IPS DF 4.7 (cell line): ENCODE measurements around the gene PI4KA.
"Not testable (repeated sequence)": the region's sequence is repeated elsewhere in the genome, so short reads cannot be mapped to it uniquely, and the experiment has no call there.

Experiments
- DNase-seq: peaks from one replicate; pipeline ENCODE4 v3.0.0-alpha.2; 2013; ENCODE audit warnings: low spot score; ENCODE audit errors: extremely low read depth

Gene PI4KA

DNA sequence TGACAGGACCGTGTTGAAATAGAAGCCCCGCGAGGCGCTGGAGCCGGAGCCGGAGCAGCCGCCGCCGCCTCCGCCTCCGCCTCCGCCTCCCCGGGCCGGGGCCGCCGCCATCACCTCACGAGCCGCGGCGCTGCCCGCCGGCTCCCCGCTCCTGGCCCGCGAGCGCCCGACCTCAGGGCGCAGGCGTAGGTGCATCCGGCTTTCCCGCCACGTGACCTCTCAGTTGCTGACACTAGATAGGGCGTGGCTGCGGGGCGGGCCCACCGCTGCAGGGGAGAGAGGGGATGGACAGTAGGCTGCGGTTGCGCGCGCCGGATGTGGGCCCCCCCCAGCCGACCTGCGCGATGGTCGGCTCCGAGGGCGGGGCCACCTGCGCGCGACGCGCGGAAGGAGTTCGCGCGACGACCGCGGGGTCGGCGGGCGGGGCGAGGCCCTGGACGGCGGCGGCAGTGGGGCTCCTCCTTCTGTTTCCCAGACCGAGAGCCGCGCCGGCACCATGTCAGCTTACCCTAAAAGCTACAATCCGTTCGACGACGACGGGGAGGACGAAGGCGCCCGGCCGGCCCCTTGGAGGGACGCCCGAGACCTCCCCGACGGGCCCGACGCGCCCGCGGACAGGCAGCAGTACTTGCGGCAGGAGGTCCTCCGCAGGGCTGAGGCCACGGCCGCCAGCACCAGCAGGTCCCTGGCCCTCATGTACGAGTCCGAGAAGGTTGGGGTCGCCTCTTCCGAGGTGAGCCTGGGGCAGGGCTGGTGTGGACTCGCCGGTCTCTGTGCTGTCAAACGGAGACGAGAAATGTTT lies at the start of gene PI4KA, which contains the start of gene SNAP29:
Gene PI4KA (minus strand): TSS at position 197 of the 802 bp plus-strand sequence. CDS start 86 bp downstream, at position 111.
Gene SNAP29 (plus strand): TSS at position 393 of the 802 bp plus-strand sequence. CDS start 104 bp downstream, at position 497.
- peak; percentile 64 for DNase-seq

DNA sequence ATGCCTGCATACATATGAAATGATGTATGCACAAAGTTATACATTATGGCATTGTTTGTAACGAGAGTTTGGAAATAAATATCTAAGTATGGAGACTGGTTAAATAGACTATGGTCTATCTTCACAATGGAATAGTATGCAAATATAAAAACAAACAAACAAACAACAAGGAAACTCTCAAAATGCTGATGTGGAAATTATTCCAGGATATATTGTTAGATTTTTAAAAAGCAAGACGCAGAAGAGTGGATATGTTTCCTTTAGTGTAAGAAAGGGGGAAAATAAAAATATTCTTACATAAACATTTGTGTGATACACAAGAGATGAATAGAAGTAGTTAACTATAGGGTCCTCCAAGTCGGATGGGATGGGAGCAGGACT lies 47.8 kb upstream of the PI4KA start:
- DNase-seq = no peak

DNA sequence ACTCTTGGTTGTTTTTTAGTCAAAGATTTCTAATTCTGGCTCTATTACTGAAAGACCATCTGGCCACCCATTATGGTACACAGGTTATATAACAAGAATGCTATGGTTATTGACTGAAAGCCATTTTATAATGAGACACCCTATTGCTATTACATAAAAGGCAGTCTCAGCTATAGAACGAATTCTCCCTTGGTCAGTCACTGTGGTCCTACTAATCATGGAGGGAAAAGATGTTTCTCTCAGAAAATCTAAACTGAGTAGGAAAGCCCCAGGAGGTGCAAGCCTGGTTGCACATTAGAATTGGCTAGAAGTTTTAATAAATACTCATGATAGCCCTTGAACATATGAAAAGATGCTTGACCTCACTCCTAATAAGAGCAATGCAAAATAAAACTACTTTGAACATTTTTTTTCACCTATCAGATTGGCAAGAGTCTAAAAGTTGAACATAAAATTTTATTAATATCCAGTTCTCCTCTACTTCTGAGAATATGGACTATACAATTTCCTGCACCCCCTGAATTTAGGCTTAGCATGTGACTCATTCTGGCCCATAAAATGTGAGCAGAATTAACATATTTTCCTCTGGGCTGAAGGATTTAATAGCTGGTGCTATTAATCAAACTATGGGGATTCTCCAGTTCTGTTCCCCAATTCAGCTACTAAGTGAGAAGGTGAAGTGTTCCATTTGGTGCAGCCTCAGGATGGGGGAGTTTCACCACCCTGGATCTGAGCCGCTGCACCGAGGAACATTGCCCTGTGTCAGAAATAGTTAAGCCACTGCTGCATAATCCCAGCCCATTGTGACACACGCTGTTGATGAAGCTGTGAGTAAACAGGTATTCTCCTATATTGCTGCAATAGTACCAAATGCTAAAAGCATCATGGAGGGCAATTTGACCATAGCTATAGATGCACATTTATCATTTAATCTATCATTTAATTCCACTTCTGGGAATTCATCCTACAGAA lies 47.1 kb upstream of the PI4KA start:
- DNase-seq = no peak

DNA sequence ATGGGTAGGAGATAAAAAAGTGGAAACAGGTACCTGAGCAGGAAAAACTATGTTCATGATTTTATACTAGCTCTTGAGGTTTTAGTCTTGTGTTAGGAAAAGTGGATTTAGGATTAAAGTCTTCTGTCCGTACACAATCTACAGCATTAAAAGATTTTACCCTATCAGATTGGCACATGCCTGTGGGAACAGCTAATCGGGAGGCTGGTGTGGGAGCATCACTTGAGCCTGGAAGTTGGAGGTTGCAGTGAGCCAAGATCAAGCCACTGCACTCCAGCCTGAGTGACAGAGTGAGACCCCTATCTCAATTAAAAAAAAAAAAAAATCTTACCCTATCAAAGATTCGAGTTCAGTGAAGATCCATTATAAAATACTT lies 46.4 kb upstream of the PI4KA start:
- no peak for DNase-seq

DNA sequence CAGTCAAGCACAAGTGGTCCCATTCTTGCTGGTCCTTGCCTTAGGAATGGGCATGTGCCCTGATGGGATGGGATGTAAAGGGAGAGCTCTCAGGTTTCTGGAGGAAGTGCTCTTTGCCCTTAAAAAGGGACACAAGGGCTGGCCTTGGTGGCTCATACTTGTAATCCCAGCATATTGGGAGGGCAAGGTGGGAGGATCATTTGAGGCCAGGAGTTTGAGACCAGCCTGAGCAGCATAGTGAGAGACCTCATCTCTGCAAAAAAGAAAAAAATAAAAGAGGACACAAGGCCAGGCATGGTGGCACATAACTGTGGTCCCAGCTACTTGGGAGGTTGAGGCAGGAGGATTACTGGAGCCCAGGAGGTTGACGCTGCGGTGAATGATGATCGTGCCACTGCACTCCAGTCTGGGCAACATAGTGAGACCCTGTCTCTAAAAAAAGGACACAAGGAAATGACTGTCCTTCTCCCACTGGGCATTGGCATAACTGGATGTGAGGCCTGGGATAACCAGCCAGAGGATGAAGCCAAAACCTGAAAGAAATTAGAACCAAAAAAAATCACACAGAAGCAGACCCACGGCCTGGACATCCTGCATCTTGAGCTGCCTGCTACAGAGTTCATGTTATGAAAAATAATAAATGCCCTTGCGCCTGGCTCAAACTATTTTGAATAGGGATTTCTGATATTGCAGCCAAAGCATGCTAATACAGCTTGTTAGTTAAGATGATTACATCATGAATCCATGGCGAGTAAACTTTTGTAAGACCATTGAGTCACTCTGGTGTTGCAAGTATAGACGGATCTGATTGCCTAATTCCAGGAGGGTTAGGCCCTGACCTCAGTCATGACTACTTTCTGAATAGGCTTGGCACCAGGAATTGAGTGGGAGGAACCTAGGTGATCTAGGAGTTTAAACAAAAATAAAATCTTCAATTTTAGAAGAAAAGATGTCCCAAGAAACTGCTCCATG lies 45.7 kb upstream of the PI4KA start:
- DNase-seq = no peak

DNA sequence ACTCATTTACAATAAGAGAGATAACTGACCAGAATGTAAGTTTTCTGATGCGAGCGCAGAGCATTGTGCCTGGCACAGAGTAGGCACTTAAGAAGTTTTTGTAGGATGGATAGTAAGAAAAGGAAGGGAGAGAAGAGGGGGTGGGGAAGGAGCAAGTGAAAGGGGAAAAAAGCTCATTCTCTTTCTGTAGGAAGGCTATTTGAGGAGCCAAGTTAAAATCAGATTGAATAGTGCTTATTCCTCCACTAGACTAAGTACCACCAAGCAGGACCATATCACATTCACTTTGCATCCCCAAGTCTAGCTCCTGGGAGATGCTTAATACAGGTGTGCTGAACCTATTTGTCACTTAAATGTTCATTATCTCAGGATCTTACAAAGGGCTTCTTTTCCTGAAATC lies 44.5 kb upstream of the PI4KA start:
- DNase-seq = no peak

DNA sequence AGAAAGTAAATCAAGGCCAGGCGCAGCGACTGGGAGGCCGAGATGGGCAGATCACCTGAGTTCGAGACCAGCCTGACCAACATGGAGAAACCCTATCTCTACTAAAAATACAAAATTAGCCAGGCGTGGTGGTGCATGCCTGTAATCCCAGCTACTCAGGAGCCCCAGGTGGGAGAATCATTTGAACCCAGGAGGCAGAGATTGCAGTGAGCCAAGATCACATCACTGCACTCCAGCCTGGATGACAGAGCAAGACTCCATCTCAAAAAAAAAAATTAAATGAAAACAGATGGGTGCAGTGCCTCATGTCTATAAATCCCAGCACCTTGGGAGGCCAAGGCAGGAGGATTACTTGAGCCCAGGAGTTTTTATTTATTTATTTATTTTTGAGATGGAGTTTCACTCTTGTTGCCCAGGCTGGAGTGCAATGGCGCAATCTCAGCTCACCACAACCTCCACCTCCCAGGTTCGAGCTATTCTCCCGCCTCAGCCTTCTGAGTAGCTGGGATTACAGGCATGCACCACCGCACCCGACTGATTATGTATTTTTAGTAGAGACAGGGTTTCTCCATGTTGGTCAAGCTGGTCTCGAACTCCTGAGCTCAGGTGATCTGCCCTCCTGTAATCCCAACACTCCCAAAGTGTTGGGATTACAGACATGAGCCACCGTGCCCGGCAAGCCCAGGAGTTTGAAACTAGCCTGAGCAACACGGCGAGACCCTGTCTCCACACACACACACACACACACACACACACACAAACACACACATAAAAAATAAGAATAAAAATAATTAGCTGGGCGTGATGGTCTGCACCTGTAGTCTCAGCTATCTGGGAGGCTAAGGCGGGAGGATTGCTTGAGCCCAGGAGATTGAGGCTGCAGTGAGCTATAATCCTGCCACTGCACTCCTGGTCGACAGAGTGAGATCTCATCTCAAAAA lies 42.8 kb upstream of the PI4KA start:
- DNase-seq = not testable (repeated sequence)

DNA sequence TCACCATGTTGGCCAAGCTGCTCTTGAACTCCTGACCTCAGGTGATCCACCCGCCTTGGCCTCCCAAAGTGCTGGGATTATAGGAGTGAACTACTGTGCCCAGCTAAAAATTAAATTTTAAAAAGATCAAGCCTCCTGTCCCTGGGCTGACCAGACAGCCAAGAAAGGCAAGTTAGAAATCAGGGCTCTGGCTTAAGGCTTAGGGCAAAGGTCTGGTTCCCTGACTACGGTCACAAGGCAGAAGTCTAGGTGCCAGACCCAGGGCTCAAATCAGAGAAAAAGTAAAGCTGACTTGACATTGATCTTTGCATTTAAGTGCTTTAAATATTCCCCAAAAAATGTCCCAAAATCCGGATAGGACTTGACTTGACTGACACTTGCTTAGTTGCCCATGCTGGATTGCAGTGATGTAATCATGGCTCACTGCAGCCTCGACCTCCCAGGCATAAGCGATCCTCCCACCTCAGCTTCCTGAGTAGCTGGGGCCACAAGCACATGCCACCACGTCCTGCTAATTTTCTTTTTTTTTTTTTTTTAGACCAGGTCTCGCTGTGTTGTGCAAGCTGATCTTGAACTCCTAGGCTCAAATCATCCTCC lies 41.3 kb upstream of the PI4KA start:
- DNase-seq = no peak

DNA sequence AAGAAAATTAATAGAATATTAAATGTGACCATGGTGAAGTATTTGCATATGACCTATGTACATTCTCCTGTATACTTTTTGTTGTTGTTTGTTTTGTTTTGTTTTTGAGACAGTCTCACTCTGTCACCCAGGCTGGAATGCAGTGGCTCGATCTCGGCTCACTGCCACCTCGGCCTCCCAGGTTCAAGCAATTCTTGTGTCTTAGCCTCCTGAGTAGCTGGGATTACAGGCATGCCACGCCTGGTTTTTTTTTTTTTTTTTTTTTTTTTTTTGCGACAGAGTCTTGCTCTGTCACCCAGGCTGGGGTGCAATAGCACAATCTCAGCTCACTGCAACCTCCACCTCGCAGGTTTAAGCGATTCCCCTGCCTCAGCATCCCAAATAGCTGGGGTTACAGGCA lies 39.1 kb upstream of the PI4KA start:
- DNase-seq = not testable (repeated sequence)

DNA sequence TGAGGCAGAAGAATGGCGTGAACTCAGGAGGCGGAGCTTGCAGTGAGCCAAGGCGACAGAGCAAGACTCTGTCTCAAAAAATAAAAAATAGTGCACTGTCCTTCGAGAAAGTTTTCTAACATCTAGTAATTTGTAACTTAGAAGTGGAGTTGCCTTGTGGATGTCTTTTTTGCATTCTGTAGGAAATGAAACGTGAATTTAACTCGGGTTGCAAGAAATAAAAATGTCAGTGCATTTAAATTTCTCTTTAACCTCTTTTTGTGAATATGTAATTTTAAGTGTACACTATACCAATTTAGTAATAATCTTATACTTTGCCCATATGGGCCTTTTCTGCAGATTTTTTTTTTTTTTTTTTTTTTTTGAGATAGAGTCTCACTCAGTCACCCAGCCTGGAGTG lies 32.4 kb upstream of the PI4KA start:
- no peak for DNase-seq

DNA sequence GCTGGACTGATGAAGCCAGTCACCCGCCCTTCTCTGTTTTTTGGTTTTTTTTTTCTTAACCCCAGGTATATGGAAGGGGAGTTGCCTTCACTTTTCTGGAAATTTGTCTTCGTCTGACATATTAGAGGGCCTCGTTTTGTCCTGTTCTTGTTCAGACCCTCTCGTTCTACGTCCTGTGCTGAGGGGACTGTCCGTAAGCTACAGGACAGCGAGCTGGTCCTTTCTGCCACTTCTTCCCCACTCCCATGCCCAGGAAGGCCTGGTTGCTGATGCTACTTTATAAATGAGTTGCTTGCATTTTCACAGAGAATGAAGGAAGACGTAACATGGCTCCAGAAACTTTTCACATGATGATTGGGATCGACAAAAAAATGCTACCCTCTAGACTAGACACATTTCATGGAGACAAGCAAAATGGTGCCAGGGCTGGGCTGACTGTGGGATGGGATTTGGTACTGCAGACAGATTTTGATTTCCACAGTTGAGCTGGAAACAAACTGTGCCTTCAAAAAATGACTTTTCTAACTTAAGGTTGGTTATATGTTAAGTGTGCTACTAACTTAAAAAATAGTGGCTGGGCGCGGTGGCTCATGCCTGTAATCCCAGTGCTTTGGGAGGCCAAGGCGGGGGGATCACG lies 31.4 kb upstream of the PI4KA start:
- no peak for DNase-seq

DNA sequence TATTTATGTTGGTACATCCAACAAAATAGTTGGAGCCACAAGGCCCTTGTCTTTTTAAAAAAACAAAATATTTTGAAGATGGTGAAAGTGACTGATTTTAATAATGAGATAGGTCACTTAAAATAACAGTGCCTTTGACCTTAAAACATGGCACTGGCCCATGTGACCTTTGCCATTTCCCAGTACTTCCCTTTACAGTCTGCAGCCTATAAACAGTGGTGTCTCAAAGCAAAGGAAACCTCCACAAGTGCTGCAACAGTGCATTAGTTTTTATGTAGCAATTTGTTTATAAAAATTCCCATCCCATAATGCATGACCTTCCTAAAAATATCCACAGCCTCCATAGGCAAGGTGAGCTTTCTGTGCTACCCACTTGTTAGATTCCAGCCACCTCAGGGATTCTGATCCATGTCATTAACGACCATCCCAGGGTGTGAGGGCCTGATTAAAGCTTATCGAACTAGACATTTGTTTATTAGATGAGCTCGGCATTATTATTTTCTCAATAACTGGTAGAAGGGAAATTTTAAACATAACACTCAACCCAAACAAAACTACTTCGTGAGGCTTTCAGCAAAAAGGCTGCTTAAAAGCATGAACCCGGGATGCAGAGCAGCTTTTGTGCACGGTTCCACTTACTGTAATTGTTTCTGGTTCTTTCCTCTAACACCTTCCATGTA lies 30.6 kb upstream of the PI4KA start:
- DNase-seq = no peak

DNA sequence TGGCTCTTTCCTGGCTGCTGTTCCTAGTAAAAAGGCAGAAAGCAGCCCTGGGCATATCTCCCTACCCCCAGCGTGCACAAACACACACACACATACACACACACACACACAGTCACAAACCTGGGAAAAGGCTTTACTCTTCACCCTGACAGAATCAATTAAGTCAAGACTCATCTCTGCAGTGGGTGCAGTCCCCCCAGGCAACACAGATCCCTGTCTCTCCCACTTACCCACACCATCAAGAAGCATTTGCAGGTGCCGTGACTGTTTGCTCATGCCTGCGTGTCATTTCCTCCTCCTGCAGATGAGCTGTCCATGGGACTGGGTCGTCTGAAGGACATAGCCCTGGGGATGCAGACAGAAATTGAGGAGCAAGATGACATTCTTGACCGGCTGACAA lies 28.8 kb upstream of the PI4KA start:
- no peak for DNase-seq

DNA sequence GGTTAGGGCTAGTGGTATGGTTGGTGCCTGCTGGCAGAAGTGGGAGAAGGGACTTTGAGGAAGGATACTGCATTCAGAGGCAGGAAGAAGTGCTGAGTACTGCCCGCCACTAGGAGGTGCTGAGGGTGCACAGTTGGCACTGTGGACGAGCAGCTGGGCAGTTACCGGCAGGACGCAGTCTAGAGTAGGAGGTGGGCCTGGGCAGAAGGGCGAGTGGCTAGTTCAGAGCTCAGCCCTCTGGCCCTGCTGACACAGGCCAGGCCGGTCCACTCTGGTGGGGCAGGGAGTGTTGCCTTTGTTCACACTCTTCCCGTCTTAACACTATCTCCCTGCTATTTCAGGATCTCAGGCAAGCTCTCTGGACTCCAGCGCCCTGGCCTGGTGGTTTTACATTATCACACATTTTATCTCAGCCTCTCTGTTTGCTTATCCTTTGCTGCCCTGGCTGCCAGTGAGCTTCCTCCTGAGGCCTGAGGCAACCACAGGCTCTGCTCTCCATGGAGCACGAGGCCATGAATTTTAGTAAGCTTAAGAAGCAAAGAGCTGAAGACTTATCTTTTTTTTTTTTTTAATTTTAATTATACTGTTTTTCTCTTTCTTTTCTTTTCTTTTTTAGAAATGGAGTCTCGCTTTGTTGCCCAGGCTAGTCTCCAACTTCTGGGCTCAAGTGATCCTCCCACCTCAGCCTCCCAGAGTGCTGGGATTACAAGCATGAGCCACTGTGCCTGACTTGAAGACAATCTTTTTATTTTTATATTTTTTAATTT lies 27.1 kb upstream of the PI4KA start:
- peak; percentile 53 for DNase-seq

DNA sequence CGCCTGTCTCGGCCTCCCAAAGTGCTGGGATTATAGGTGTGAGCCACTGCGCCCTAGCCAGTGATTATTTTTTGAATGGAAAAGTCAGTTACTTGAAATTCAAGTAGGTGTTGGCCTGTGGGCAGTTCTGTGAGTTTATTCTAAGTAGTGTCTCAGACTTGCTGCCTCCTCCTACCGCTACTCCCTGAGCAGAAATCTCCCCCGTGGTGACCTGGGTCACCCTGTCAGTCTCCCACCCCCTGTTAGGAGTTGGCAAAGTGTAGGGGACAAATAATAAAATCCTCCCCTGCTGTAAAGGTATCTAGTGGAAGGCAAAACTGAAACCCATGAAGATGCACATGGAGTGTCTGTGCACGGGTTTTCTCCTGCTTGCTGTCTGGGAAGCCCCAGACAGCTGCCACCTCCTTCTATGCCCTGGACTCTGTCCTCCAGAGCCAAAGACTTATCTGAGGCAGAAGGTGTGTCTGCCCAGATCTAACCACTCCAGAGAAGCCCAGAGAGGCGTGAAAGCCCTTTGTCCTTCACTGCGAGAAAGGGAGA lies 26.5 kb upstream of the PI4KA start:
- DNase-seq = no peak

DNA sequence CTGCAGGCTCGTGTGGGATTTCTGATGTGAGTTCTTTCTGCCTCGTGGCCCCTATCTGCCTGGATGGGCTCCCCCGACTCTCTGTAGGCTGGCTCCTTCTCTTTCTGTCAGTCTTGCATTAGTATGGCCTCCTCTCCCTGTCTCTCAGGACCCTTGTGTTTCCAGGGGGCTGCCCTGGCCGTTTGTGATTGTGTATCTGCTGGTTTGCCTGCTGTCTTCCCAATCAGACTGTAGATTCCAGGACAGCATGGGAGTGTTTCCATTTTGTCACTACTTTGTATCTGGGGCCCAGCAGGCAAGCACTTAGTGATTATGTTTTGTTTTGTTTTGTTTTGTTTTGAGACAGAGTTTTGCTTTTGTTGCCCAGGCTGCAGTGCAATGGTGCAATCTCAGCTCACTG lies 25.8 kb upstream of the PI4KA start:
- DNase-seq = no peak

DNA sequence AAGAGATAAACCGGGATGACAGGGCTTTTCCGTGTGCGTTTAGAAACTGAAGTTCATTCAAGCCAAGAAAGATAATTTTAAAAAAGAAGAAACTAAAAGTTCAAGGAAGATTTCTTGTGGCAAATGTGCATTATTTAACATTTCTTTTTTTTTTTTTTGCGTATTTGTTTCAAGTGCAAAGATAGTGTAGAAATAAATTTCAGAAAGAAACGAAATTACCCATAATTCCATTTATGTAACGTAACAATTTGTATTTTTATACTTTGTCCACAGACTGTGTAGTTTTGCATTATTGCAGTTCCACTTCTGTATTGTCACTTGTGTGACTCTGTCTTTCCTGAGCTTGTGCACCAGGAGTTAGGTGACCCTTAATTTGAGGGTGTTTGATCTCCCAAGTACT lies 24.2 kb upstream of the PI4KA start:
- no peak for DNase-seq
